22Rv1 (cell line): ENCODE data around the gene COG5.

Experiments
- H3K27ac ChIP-seq: fragments of 450-650 bp; 2 replicates; pipeline ENCODE4 v1.5.1; 2017
- ZFX ChIP-seq: fragments of 450-650 bp; IDR thresholded peaks from 2 replicates; pipeline ENCODE4 v1.6.1; 2017; ENCODE audit warnings: antibody characterized with exemption, borderline replicate concordance
- TF ChIP-seq, protein P1 (sequence below): fragments of 450-650 bp; IDR thresholded peaks from 2 replicates; pipeline ENCODE4 v1.5.1; 2017; ENCODE audit warnings: mild to moderate bottlenecking

COG5 gene

DNA sequence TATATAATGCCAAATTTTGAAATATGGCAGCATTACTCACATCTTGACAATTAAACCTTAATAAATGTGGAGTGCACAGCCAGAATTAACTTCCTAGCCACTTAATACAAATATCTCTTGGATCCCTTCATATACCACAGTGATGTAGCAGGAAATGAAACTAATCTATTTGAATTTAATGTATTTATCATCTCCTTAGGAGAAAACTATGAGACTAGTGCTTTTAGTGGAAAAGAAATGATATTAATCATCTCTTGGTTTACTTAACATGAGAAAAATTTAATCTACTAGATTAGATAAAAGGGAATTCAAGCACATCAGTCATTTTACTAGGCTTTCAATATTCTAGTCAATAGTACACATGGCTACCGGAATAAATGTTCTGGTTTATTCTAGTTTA, 149.5 kb downstream of the COG5 start:
- no peak for TF ChIP-seq ZFX
- TF ChIP-seq, protein P1, sequence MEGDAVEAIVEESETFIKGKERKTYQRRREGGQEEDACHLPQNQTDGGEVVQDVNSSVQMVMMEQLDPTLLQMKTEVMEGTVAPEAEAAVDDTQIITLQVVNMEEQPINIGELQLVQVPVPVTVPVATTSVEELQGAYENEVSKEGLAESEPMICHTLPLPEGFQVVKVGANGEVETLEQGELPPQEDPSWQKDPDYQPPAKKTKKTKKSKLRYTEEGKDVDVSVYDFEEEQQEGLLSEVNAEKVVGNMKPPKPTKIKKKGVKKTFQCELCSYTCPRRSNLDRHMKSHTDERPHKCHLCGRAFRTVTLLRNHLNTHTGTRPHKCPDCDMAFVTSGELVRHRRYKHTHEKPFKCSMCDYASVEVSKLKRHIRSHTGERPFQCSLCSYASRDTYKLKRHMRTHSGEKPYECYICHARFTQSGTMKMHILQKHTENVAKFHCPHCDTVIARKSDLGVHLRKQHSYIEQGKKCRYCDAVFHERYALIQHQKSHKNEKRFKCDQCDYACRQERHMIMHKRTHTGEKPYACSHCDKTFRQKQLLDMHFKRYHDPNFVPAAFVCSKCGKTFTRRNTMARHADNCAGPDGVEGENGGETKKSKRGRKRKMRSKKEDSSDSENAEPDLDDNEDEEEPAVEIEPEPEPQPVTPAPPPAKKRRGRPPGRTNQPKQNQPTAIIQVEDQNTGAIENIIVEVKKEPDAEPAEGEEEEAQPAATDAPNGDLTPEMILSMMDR, result no peak
- H3K27ac ChIP-seq, result no peak overlapping the region

DNA sequence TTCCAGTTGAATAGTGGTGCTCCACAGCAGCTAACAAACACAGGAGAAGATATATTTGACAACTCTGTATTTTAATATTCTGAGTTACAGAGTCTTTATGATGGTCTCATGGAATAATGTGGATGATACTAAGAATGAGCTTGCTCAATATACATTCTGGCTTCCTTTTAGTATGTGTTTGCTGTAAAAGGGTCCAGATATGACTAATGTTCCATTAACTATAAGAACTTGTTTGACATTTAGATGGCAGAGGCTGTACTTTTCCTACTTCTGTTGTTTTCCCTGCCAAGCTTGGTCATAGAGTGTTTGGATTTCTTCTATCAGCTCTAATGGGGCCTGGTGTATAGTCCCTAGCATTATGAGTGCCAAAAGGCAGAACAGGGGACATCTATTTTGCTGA, 155.4 kb downstream of the COG5 start:
- H3K27ac ChIP-seq, result no peak overlapping the region
- TF ChIP-seq, protein P1, result no peak
- TF ChIP-seq ZFX, result no peak

DNA sequence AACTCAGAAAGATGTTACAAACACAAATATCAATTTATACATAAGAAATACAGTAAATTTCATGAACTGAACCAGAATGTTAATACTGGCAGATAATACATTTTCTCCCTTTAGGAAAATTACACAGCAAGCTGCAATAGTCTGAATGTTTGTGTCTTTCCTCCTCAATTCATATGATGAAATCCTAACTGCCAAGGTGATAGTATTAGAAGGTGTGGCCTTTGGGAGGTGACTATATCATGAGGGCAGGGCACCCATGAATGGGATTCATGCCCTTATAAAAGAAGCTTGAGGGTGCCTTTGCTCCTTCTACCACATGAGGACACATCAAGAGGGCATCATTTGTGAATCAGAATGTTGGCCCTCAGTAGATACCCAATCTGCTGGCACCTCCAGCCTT, 158.2 kb downstream of the COG5 start:
- H3K27ac ChIP-seq, result no peak overlapping the region
- no peak for TF ChIP-seq ZFX

DNA sequence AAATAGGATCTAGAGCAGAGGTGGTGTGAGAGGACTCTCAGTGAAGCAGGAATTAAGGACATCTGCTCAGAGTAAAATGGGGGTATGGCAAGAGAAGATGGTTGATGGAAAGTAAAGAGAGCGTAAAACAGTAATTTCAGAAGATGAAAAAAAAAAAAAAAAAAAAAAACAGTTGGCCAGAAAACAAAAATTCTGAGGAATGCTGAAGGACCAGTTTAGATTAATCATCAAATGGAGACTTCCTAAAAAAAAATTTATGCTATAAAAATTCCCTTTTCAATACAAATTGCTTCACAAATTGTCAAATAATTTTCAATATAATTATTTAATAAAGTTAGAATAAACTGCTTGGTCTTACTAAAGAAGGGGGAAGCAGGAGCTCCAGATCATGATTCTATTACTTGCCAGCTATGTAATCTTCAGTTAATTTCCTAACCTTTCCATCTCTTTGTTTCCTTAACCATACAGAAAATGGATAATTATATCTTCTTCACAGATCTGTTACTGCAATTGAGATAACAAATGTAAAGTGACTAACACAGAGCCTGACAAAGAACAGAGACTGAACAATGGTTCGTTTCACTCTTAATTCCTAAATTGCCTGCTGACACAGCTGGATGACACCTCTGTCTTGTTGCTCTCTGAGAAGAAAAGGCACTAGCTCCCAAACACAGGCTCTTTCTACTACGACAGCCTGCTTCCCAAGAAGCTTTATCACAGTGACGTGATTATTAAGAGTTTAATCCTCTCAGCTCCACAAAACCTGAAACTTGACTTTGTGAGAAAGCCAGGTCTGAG, 158.8 kb downstream of the COG5 start:
- H3K27ac ChIP-seq, result no peak overlapping the region
- TF ChIP-seq, protein P1, result no peak
- TF ChIP-seq ZFX, result no peak

DNA sequence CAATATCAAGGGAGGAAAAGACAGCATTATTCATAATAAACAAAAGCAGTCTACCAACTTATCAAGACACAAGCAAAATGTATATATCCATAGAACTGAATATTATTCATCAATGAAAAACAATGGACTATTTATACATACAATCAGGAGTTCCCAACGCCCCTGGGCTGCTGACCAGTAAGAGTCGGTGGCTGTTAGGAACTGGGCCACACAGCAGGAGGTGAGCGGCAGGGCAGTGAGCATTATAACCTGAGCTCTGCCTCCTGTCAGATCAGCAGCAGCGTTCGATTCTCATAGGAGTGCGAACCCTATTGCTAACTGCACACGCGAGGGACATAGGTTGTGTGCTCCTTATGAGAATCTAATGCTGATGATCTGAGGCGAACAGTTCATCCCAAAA, 165.6 kb downstream of the COG5 start:
- TF ChIP-seq, protein P1, result no peak
- no peak for TF ChIP-seq ZFX
- H3K27ac ChIP-seq, result no peak overlapping the region

DNA sequence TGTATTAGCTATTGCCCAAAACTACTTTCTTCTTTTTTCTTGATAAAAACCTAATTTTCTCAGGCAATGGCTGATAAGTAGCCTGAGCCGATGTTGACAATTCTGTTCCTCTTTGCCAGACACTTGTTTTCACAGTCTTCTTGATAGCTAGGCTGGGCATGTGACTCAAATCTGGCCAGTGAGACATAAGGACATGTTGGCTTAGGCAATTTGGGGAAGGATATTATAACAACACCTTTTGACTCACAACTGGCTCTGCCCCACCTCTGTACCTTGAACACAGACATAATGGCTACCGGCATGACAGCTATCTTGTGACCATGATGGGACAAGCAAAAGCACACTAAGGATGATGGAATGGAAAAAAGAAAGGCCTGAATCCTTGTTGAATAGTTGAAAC, 166.7 kb downstream of the COG5 start:
- no peak overlapping the region for H3K27ac ChIP-seq
- TF ChIP-seq ZFX, result no peak
- TF ChIP-seq, protein P1, result no peak

DNA sequence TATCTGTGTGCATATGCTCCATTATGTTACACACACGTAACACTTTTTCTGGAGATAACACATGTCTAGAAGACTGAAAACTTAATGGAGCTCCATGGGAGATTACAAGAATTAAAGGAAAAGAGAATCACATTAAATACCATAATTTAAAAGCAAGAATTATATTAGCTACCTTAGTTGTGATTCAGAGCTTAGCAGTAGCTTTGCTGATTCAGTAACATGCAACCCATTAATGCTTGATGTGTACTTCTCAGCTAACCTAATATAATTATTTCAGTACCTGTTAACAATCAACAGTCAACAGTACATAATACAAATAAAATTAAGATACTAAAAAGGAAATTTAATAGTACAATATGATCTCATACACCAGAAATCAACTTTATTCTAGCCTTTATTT, 167.6 kb downstream of the COG5 start:
- TF ChIP-seq, protein P1, result no peak
- no peak for TF ChIP-seq ZFX
- H3K27ac ChIP-seq, result no peak overlapping the region

DNA sequence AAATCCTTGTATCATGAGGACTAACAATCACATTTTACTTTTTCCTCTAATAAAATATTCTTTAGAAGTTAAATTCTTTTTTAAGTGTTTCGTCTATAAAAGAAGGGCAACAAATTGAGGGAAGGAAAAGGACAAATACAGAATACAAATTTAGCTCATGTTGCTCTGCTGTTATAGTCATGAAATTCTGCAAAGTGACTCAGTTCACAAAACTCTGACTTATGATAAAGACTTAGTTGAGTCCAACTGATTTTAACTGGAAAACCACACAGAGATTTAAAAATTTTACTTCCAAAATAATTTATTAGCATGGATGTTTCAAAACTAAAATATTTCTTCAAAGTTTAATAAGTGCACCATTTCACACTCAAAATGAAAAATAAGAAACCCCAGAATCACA, 168.9 kb downstream of the COG5 start:
- TF ChIP-seq, protein P1, result no peak
- TF ChIP-seq ZFX, result no peak
- H3K27ac ChIP-seq, result no peak overlapping the region
